MM.1S (cell line): ENCODE data around the gene MTSS2.

Experiments used
- DNase-seq: peaks from one replicate; pipeline ENCODE4 v3.0.0-alpha.2; 2015
- H2AFZ ChIP-seq: fragments of 300-600 bp; sonication (generic); 2 replicates; pipeline ENCODE4 v1.6.0; 2016; ENCODE audit warnings: antibody characterized with exemption, low read length
- H3F3A ChIP-seq: fragments of 300-600 bp; sonication (generic); 2 replicates; pipeline ENCODE4 v1.6.1; 2016; ENCODE audit warnings: mild to moderate bottlenecking, antibody characterized with exemption, low read length, moderate library complexity, mixed read lengths; ENCODE audit not compliant: insufficient read depth
- H3K27ac ChIP-seq: fragments of 300-600 bp; sonication (generic); 2 replicates; pipeline ENCODE4 v1.5.1; 2016; ENCODE audit warnings: mild to moderate bottlenecking, low read length
- H3K27me3 ChIP-seq: fragments of 300-600 bp; sonication (generic); replicated peaks from 2 replicates; pipeline ENCODE4 v1.6.0; 2016; ENCODE audit warnings: low read length; ENCODE audit not compliant: insufficient read depth
- H3K36me3 ChIP-seq: fragments of 300-600 bp; sonication (generic); replicated peaks from 2 replicates; pipeline ENCODE4 v1.6.1; 2016; ENCODE audit warnings: mild to moderate bottlenecking, low read length, mixed read lengths; ENCODE audit not compliant: insufficient read depth
- H3K4me1 ChIP-seq: fragments of 300-600 bp; sonication (generic); 2 replicates; pipeline ENCODE4 v1.6.1; 2016; ENCODE audit warnings: low read length, mixed read lengths
- H3K4me2 ChIP-seq: fragments of 300-600 bp; sonication (generic); 2 replicates; pipeline ENCODE4 v1.6.0; 2016; ENCODE audit warnings: low read depth, low read length
- H3K4me3 ChIP-seq: fragments of 300-600 bp; sonication (generic); 2 replicates; pipeline ENCODE4 v1.5.1; 2016; ENCODE audit warnings: low read length, mixed read lengths
- H3K79me2 ChIP-seq: fragments of 300-600 bp; sonication (generic); 2 replicates; pipeline ENCODE4 v1.6.1; 2016; ENCODE audit warnings: mixed run types, low read length, mixed read lengths
- H3K9ac ChIP-seq: fragments of 300-600 bp; sonication (generic); 2 replicates; pipeline ENCODE4 v1.6.1; 2016; ENCODE audit warnings: low read length, mixed read lengths
- H3K9me2 ChIP-seq: fragments of 300-600 bp; sonication (generic); replicated peaks from 2 replicates; pipeline ENCODE4 v1.6.1; 2016; ENCODE audit warnings: mild to moderate bottlenecking, low read length, mixed read lengths; ENCODE audit not compliant: insufficient read depth
- H3K9me3 ChIP-seq: fragments of 300-600 bp; sonication (generic); replicated peaks from 2 replicates; pipeline ENCODE4 v1.6.1; 2016; ENCODE audit warnings: mild to moderate bottlenecking, low read length, mixed read lengths; ENCODE audit not compliant: insufficient read depth
- H4K20me1 ChIP-seq: fragments of 300-600 bp; sonication (generic); 2 replicates; pipeline ENCODE4 v1.6.1; 2016; ENCODE audit warnings: mild to moderate bottlenecking, low read length, moderate library complexity, mixed read lengths; ENCODE audit not compliant: insufficient read depth
- EZH2 ChIP-seq: fragments of 300-600 bp; sonication (generic); optimal IDR thresholded peaks from 2 replicates; pipeline ENCODE3; 2017; ENCODE audit warnings: low read depth, mild to moderate bottlenecking, antibody characterized with exemption, low read length, mixed read lengths
- EZH2phosphoT487 ChIP-seq: fragments of 300-600 bp; sonication (generic); IDR thresholded peaks from 2 replicates; pipeline ENCODE4 v1.6.1; 2018; ENCODE audit warnings: antibody characterized with exemption, low read length
- TF ChIP-seq, protein P1 (sequence below): fragments of 300-600 bp; sonication (generic); IDR thresholded peaks from 2 replicates; pipeline ENCODE4 v1.5.1; 2016; ENCODE audit warnings: antibody characterized with exemption, low read length, mixed read lengths

MTSS2 gene

GRCh38 chr16:70685938-70686375, at the start of gene MTSS2:
Gene MTSS2, minus strand, starts transcription at chr16:70686053. Its CDS starts 262 bp downstream, at chr16:70685791.
- peak within 1 kb of the TSS; percentile 59; the same call in 1 of the 2 replicates for H3K4me2 ChIP-seq

DNA sequence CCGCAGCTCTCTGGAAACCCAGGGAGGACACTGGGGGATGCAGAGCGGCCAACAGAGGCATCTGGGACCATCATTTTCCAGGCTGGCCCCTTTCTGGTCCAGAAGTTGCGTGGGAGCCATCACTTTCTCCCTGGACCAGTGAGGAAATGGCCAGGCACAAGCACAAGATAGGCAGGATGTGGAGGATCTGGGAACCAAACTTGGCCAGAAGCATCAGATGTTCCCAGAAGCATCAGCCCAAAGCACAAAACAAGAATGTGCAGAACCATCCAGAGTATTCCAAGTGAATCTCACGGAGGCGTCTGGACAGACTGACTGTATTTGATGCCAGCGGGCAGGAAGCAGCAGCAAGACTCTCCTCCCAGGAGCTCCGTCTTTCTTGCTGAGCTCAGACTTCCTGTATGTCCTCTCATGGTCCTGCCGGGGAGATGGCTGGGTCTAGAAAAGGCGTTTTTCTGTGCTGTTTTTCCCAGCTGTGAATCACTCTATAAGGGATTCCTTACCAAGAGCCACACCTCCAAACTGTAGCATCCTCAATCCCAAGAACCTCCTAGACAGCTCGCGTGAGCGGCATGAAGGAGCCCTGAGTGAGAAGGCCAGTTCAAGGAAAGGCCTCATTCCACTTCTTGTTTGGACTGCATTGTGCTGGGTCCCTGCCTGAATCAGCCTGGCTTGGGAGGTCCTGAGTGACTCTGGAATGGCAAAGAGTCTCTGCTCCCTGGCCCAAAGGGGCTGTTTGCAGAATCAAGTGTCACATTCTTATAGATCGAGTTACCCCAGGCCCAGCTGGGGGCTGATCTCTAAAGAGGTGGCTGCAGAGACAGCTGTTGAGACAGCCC, 49.5 kb upstream of the MTSS2 start:
- Histone ChIP-seq H3K4me1 (peaks cover 29% of the 10 kb centered on the region), H3K9me3 (no peaks in the 10 kb centered on the region), H3K9me2 (no peaks in the 10 kb centered on the region), H4K20me1 (no peaks in the 10 kb centered on the region), H3K4me3 (no peak overlapping the region), H3F3A (peaks cover 20% of the 10 kb centered on the region), H3K9ac (no peak overlapping the region), H2AFZ (no peak overlapping the region), H3K27me3 (no peaks in the 10 kb centered on the region), H3K4me2 (no peak overlapping the region), H3K27ac (no peak overlapping the region), H3K79me2 (peaks cover 36% of the 10 kb centered on the region), H3K36me3 (no peaks in the 10 kb centered on the region; the same call in 1 of the 2 replicates)
- DNase-seq, result no peak
- TF ChIP-seq EZH2 (no peak), EZH2phosphoT487 (no peak)
- TF ChIP-seq, protein P1, sequence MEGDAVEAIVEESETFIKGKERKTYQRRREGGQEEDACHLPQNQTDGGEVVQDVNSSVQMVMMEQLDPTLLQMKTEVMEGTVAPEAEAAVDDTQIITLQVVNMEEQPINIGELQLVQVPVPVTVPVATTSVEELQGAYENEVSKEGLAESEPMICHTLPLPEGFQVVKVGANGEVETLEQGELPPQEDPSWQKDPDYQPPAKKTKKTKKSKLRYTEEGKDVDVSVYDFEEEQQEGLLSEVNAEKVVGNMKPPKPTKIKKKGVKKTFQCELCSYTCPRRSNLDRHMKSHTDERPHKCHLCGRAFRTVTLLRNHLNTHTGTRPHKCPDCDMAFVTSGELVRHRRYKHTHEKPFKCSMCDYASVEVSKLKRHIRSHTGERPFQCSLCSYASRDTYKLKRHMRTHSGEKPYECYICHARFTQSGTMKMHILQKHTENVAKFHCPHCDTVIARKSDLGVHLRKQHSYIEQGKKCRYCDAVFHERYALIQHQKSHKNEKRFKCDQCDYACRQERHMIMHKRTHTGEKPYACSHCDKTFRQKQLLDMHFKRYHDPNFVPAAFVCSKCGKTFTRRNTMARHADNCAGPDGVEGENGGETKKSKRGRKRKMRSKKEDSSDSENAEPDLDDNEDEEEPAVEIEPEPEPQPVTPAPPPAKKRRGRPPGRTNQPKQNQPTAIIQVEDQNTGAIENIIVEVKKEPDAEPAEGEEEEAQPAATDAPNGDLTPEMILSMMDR, result no peak

More at GRCh38 chr16:70685938-70686375, at the start of gene MTSS2:
- Histone ChIP-seq H3K36me3 (no peaks in the 10 kb centered on the region), H3K27me3 (no peaks in the 10 kb centered on the region; the same call in 1 of the 2 replicates), H2AFZ (no peak within 1 kb of the TSS), H3K4me3 (peak within 1 kb of the TSS; percentile 34; the same call in 1 of the 2 replicates), H3K9me2 (no peaks in the 10 kb centered on the region), H3K79me2 (no peaks in the 10 kb centered on the region), H3K9me3 (no peaks in the 10 kb centered on the region), H3F3A (peaks cover 3% of the 10 kb centered on the region; the same call in 1 of the 2 replicates), H3K9ac (no peak within 1 kb of the TSS), H3K4me1 (no peaks in the 10 kb centered on the region), H3K27ac (no peak within 1 kb of the TSS), H4K20me1 (no peaks in the 10 kb centered on the region)
- TF ChIP-seq EZH2 (no peak), EZH2phosphoT487 (no peak)
- TF ChIP-seq, protein P1, result no peak
- DNase-seq, result peak; percentile 27

- Histone ChIP-seq H2AFZ (no peak overlapping the region), H3K27ac (no peak overlapping the region), H3K9ac (no peak overlapping the region)
Measured at GRCh38 chr16:70734522-70735095, 48.8 kb upstream of the MTSS2 start.

More at GRCh38 chr16:70734522-70735095, 48.8 kb upstream of the MTSS2 start:
- H3K4me2 ChIP-seq, result no peak overlapping the region
- TF ChIP-seq EZH2 (no peak), EZH2phosphoT487 (no peak)
- TF ChIP-seq, protein P1, result no peak
- H3K27me3 ChIP-seq, result no peaks in the 10 kb centered on the region
- no peaks in the 10 kb centered on the region; the same call in 1 of the 2 replicates for H3K36me3 ChIP-seq
- peaks cover 20% of the 10 kb centered on the region for H3F3A ChIP-seq
- H3K9me2 ChIP-seq, result no peaks in the 10 kb centered on the region
- peaks cover 29% of the 10 kb centered on the region for H3K4me1 ChIP-seq
- H3K79me2 ChIP-seq, result peaks cover 36% of the 10 kb centered on the region
- H3K4me3 ChIP-seq, result no peak overlapping the region
- no peak for DNase-seq
- H4K20me1 ChIP-seq, result no peaks in the 10 kb centered on the region
- H3K9me3 ChIP-seq, result no peaks in the 10 kb centered on the region
